ENCODE data around the gene BSND. TPM values are rescaled to one million over a fixed set of nuclear protein-coding genes. Genes with fewer than 3 reads are reported as not detected.

BSND gene
- total and polyA plus RNA-seq, 4 donors: 0.02 TPM; not detected in 3

DNA sequence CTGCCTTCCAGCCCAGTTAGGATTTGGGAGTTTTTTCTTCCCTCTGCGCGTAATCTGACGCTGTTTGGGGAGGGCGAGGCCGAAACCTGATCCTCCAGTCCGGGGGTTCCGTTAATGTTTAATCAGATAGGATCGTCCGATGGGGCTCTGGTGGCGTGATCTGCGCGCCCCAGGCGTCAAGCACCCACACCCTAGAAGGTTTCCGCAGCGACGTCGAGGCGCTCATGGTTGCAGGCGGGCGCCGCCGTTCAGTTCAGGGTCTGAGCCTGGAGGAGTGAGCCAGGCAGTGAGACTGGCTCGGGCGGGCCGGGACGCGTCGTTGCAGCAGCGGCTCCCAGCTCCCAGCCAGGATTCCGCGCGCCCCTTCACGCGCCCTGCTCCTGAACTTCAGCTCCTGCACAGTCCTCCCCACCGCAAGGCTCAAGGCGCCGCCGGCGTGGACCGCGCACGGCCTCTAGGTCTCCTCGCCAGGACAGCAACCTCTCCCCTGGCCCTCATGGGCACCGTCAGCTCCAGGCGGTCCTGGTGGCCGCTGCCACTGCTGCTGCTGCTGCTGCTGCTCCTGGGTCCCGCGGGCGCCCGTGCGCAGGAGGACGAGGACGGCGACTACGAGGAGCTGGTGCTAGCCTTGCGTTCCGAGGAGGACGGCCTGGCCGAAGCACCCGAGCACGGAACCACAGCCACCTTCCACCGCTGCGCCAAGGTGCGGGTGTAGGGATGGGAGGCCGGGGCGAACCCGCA, 40.8 kb downstream of the BSND start, which contains the start of gene PCSK9:
Gene PCSK9 (plus strand): TSS at position 207 of the 741 bp plus-strand sequence. CDS start 290 bp downstream, at position 497.
- no peaks in the 10 kb centered on the region for H3K36me3 ChIP-seq (ENCODE audit: control insufficient read depth in 4 of 4, insufficient read depth in 4 of 4, low read length in 4 of 4)
- no peaks in the 10 kb centered on the region for H3K9me3 ChIP-seq (ENCODE audit: control insufficient read depth in 4 of 4, insufficient read depth in 3 of 4, low read length in 3 of 4)
- peak within 1 kb of the TSS; percentile 20 for H3K4me3 ChIP-seq
- ATAC-seq (ENCODE audit: insufficient read depth, low FRiP score): peak; percentile 64
- H3K9ac ChIP-seq (ENCODE audit: insufficient read depth in 1 of 2, low read length in 2 of 2): no peak within 1 kb of the TSS
- WGBS, 2 donors: 2 to 3% methylated on average over 67 of the region's 67 CpGs
- peak; percentile 58 to 67 (median 66) for DNase-seq
- peaks cover 0 to 56% (median 44%) of the 10 kb centered on the region in 3 donors for H3K27me3 ChIP-seq (ENCODE audit: control insufficient read depth in 3 of 3, insufficient read depth in 3 of 3, low read length in 2 of 3)
- peak within 1 kb of the TSS in 1 of 2 donors; percentile 68 for H3K27ac ChIP-seq (ENCODE audit: low read depth in 1 of 2, low read length in 1 of 2)
- peaks cover 0 to 20% (median 0%) of the 10 kb centered on the region in 5 donors for H3K4me1 ChIP-seq (ENCODE audit: control insufficient read depth in 5 of 5, insufficient read depth in 5 of 5, low read length in 5 of 5)
- TF ChIP-seq, protein P1, sequence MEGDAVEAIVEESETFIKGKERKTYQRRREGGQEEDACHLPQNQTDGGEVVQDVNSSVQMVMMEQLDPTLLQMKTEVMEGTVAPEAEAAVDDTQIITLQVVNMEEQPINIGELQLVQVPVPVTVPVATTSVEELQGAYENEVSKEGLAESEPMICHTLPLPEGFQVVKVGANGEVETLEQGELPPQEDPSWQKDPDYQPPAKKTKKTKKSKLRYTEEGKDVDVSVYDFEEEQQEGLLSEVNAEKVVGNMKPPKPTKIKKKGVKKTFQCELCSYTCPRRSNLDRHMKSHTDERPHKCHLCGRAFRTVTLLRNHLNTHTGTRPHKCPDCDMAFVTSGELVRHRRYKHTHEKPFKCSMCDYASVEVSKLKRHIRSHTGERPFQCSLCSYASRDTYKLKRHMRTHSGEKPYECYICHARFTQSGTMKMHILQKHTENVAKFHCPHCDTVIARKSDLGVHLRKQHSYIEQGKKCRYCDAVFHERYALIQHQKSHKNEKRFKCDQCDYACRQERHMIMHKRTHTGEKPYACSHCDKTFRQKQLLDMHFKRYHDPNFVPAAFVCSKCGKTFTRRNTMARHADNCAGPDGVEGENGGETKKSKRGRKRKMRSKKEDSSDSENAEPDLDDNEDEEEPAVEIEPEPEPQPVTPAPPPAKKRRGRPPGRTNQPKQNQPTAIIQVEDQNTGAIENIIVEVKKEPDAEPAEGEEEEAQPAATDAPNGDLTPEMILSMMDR (IDR thresholded peaks at IDR 0.05; ENCODE audit: control extremely low read depth, extremely low read depth): no peak

- DNase-seq (peak in 1 of 3 donors; percentile 29), ATAC-seq (ENCODE audit: insufficient read depth, low FRiP score) (peak; percentile 7)
- peak overlapping the region; percentile 20 for H3K4me3 ChIP-seq
- TF ChIP-seq, protein P1 (IDR thresholded peaks at IDR 0.05; ENCODE audit: control extremely low read depth, extremely low read depth): no peak
- H3K27me3 ChIP-seq (ENCODE audit: control insufficient read depth in 3 of 3, insufficient read depth in 3 of 3, low read length in 2 of 3): peaks cover 0 to 53% (median 44%) of the 10 kb centered on the region in 3 donors
- no peak overlapping the region for H3K9ac ChIP-seq (ENCODE audit: insufficient read depth in 1 of 2, low read length in 2 of 2)
- H3K9me3 ChIP-seq (ENCODE audit: control insufficient read depth in 4 of 4, insufficient read depth in 3 of 4, low read length in 3 of 4): no peaks in the 10 kb centered on the region
- 12 to 22% methylated on average over 47 to 49 of the region's 49 CpGs for WGBS, 2 donors
- peaks cover 0 to 20% (median 0%) of the 10 kb centered on the region in 5 donors for H3K4me1 ChIP-seq (ENCODE audit: control insufficient read depth in 5 of 5, insufficient read depth in 5 of 5, low read length in 5 of 5)
- no peaks in the 10 kb centered on the region for H3K36me3 ChIP-seq (ENCODE audit: control insufficient read depth in 4 of 4, insufficient read depth in 4 of 4, low read length in 4 of 4)
- H3K27ac ChIP-seq (ENCODE audit: low read depth in 1 of 2, low read length in 1 of 2): peak overlapping the region in 1 of 2 donors; percentile 68
Measured at GRCh38 chr1:55040083-55040932, 41.6 kb downstream of the BSND start.

- 32 to 41% methylated on average over 5 of the region's 5 CpGs for WGBS, 2 donors
- Histone ChIP-seq H3K27ac (ENCODE audit: low read depth in 1 of 2, low read length in 1 of 2) (no peak overlapping the region), H3K4me3 (peak overlapping the region; percentile 20), H3K9me3 (ENCODE audit: control insufficient read depth in 4 of 4, insufficient read depth in 3 of 4, low read length in 3 of 4) (no peaks in the 10 kb centered on the region), H3K36me3 (ENCODE audit: control insufficient read depth in 4 of 4, insufficient read depth in 4 of 4, low read length in 4 of 4) (no peaks in the 10 kb centered on the region), H3K4me1 (ENCODE audit: control insufficient read depth in 5 of 5, insufficient read depth in 5 of 5, low read length in 5 of 5) (peaks cover 0 to 20% (median 0%) of the 10 kb centered on the region in 5 donors), H3K27me3 (ENCODE audit: control insufficient read depth in 3 of 3, insufficient read depth in 3 of 3, low read length in 2 of 3) (peaks cover 0 to 52% (median 42%) of the 10 kb centered on the region in 3 donors), H3K9ac (ENCODE audit: insufficient read depth in 1 of 2, low read length in 2 of 2) (no peak overlapping the region)
- TF ChIP-seq, protein P1 (IDR thresholded peaks at IDR 0.05; ENCODE audit: control extremely low read depth, extremely low read depth): no peak
- no peak for ATAC-seq (ENCODE audit: insufficient read depth, low FRiP score)
- DNase-seq: no peak
Measured at GRCh38 chr1:55040933-55041494, 42.3 kb downstream of the BSND start.
